Measurements from ENCODE around the gene LYRM4.
"Not testable (repeated sequence)": the region's sequence is repeated elsewhere in the genome, so short reads cannot be mapped to it uniquely, and the experiment has no call there.

Gene LYRM4

DNA sequence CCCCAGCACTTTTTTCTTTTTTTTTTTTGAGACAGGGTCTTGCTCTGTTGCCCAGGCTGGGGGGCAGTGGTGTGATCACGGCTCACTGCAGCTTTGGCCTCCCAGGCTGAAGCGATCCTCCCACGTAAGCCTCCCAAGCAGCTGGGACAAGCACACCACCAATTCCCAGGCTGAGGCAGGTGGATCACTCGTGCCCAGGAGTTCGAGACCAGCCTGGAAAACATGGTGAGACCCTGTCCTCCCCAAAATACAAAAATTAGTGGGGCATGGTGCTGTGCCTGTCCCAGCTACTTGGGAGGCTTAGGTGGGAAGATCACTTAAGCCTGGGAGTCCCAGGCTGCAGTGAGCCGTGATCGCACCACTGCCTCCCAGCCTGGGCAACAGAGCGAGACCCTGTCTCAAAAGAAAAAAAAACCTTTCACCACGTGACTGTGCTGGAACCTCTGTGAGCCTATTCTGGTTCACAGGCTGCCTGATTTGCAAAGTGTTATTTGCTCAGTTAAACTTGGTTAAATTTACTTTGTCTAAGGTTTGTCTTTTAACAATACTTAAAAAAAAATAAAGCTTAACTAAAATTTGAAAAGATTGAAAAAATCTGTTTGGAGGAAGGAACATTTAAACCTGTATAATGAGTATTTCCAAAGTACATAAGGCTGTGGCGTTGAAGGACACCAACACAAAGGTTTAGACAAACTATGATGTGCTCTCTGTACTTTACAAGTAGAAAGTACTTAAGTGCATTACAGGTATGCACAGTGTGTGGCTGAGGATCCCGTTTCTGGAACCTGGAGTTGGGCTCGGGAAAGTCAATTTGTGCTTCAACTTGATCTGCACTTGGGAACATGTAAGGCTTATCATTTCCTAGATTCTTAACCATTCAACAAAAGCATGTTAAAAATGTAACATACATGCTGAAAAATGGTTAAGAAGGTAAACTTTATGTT is 120.7 kb downstream of the LYRM4 start:
- no peak for DNase-seq

DNA sequence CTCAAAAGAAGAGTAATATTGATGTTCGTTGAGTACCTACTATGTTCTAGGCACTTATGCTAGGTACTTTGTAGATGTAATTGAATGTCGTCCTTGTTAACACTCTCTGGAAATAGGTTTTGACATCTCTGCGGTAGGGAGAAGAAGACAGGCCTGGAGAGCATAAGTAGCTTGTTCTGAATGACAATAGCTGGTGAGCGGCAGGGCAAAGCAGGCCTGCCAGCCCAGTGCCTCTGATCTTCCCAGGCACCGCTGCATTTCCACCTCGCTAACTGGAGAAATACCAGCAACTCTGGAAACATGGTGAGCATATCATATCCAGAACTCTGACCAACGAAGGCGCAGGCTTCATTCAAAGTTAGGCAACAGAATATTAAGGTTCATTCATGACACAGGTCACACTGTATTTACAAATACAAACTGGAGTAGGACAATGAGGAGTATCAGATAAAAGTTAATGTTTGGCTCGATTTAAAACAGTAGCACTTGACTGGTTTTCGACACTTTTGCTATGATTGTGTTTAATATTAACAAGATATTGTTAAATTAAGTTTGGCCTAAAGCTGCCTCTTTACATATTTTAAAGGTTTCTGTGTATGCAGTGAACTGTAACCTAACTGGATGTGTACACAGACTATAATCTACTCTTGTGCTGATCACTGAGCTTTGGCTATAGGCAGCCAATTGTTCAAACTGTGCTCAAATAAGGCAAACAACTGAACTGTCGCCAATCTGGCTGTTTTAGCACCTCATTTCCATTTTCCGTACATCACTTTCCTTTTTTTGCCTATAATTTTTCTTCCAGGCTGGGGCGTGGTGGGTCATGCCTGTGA is 121.5 kb downstream of the LYRM4 start:
- DNase-seq, result no peak

- DNase-seq, result no peak
Measured at GRCh38 chr6:5136851-5137250, 123.9 kb downstream of the LYRM4 start.

- DNase-seq, result no peak
Measured at GRCh38 chr6:5135788-5136376, 124.9 kb downstream of the LYRM4 start.

DNA sequence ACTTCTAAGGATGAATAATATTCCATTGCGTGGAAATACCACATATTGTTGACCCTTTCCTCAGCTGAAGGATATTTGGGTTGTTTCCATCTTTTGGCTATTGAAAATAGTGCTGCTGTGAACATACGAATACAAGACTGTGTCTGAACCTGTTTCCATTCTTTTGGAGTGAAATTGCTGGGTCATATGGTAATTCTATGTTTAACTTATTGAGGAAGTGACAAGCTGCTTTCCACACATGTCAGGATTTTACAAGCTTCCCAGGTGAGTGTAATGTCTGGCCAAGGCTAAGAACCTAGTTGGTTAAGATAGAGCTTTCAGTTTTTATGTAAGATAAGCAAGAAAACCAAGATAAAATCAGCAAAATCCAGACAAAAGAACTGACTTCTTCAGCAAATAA is 126.8 kb downstream of the LYRM4 start:
- no peak for DNase-seq

- no peak for DNase-seq
Measured at GRCh38 chr6:5132731-5133130, 128.0 kb downstream of the LYRM4 start.

GRCh38 chr6:5130135-5130866 is 130.4 kb downstream of the LYRM4 start:
- no peak for DNase-seq

- no peak for DNase-seq
Measured at GRCh38 chr6:5128351-5128750, 132.4 kb downstream of the LYRM4 start.

- no peak for DNase-seq
Measured at GRCh38 chr6:5127106-5127687, 133.6 kb downstream of the LYRM4 start.

DNA sequence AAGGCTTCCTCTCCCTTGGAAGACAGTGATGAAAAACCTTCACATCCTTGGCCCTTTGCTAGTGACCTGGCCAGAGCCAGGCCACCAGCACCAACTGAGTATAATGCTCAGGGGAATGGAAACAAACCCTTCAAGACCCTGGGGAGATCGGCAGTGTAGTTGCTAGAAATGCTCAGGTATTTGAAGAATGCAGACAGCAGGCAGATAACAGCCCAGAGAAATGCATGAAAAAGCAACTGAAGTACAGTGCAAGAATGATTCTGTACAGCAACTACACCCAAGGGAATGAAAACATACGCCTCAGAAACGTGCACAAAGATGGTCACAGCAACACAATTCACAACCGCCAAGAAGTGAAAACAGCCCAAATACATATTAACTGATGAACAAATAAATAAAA is 134.5 kb downstream of the LYRM4 start:
- DNase-seq, result no peak

DNA sequence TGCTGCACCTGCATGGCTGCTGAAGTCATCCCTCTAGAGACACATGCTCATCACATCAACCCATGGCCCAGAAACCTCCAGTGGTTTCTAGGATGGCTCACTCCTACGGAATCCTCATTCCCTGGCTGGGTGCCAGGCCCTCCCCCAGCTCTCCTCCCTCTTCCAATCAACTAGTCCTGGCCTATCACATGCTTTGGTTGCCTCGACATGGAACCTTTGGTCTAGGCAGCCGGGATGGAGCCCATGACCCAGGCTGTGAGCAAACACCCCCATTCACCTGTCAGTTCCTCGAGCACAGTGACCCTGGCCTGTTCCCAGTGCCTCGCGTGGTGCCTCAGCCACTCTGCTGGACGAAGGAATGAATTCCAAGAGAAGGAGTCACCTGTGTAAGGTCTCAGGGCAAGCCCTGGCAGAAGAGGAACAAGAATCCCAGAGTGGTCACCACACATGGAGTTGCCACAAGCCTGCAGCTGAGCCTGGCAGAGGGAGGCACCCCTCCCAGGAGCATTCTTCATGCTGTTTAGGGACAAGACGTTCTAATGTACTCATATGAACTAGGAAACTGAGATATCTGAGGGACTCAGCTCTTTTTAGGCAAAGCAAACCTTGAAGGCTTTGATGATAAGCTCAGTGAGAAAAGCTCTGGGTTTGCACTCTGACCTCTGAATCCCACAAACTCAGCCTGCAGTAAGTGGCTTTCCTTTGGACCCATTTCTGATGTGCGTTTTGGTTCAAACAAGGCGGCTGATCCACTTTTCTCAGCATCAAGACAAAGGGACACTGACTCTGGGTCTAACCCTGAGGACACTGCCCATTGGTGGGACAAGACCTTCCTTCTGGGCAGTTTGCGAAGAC is 135.4 kb downstream of the LYRM4 start:
- DNase-seq, result no peak

DNA sequence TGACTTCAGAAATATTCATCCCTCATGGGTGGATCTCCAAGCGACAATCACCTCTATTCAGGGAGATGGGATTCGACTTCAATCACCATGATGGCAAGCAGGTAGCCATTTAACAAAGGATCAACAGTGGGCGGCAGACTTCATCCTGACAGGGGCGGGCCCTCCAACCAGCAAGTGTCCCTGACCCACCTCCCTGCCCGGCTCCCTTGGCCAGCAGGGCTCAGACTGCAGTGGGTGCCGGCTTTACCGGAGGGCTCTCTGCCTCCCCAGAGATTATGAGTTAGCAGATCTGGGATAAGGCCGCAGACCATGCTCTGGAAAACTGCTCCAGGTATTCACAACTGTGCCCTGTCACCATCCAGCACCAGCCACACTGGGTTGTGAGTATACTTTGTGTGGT is 136.2 kb downstream of the LYRM4 start:
- DNase-seq, result no peak

DNA sequence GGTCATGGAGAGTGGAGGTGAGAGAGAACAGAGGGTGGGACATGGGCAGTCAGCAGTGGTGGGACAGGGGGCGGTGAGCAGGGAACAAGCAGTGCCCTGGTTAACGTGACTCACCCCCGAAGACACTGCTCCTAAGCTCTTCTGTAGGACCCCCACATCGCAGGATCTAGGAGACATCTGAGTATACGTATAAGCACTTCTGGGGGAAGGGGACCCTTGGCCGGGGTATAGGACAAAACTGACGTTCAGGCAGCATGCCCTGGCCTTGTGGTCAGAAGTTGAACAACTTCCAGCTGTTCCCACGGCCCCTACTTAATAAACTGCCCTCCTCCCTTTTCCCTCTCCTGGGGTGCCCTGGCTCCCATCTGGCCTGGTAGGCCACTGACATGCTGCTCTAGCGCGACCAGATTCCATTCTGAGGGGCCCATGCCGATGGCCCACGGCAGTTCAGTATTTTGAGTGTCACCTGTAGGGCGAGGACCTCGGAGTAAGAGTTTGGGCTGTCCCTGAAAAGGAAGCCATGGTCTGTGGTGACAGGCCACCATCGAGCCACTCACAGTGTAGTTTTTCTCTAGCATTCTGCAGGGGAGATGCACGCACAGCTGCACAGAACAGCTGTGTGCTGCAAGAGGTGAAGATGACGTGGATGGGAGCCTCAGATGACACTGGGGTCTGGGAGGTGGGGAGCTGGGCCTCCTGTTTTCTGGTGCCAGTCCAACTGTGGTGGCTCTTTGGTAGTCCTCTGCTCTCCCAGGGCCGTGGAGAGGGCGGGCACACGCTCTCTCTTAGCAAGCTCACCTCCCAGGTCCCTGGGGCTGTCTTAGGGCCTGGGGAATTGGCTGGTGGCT is 137.2 kb downstream of the LYRM4 start:
- DNase-seq, result no peak

DNA sequence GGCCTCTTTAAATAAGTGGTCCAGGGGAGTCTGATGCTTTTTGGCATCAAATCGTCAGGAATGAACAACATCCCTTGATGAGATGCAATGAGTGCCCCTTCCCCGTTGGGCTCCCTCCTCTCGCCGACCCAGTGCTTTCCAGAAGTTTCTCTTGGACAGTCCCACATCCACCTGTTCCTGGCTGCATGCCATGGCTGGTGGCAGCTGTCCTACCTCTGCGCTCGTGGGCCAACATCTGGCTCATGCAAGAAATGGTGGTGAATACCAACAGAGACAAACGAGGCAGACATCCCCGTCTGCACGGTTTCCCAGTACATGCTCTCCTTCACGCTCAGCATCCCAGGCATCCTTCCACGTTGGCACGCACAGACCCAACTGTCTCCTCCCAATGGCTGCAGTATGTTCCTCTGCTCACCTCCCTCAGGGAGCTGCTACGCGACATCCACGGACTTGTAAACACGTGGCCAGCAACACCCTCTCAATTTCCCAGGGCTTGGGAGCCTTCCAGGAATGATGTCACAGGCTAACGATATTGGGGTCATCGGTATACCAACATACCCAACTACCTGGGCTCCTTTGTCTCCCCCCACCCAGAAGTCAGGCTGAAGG is 138.1 kb downstream of the LYRM4 start:
- DNase-seq, result no peak

GRCh38 chr6:5121956-5122355 is 138.8 kb downstream of the LYRM4 start:
- no peak for DNase-seq

DNA sequence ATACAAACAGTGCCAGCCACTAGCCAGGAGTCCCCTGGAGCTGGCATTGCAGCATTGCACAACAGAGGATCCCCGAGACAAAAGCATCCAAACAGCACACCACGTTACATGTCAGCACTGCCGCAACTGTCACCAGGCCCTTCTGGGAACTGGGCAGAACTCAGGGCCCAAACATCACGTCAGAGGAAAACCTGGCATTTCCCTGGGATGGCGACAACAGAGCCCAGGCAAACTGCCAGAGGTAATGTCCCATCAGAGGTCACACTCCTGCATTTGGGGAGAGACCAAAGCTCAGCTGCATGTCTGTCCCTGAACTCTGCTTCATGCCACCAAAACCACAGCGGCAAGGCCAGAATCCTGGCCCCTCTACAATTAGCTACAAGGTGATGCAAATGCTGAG is 139.3 kb downstream of the LYRM4 start:
- DNase-seq, result no peak

GRCh38 chr6:5120543-5120942 is 140.2 kb downstream of the LYRM4 start:
- DNase-seq, result not testable (repeated sequence)

- DNase-seq, result no peak
Measured at GRCh38 chr6:5120011-5120410, 140.7 kb downstream of the LYRM4 start.

- no peak for DNase-seq
Measured at GRCh38 chr6:5119090-5119951, 141.4 kb downstream of the LYRM4 start.
